ENCODE data around the gene MYOM1. TPM values are rescaled to one million over a fixed set of nuclear protein-coding genes. Genes with fewer than 3 reads are reported as not detected.
"Not testable (repeated sequence)": the region's sequence is repeated elsewhere in the genome, so short reads cannot be mapped to it uniquely, and the experiment has no call there.

MYOM1 gene
- total RNA-seq, 1 experiment from 2014 or later, result 0.37 TPM

- no peaks in the 10 kb centered on the region for H3K9me3 ChIP-seq (ENCODE audit: low read depth, low read length, poor library complexity, severe bottlenecking)
- no peaks in the 10 kb centered on the region for H3K36me3 ChIP-seq (ENCODE audit: insufficient read depth, low read length, poor library complexity, severe bottlenecking)
- intact Hi-C loops (cut with micrococcal nuclease; ENCODE audit: unreplicated experiment), result no loop called here
- no peak for DNase-seq (ENCODE audit: low spot score)
- H3K4me1 ChIP-seq (ENCODE audit: insufficient read depth, low read length, poor library complexity, severe bottlenecking), result no peaks in the 10 kb centered on the region
- POLR2A ChIA-PET (ENCODE audit: low non-redundant PET), result no interaction called here
- no TSS peak for BruUV-seq (replicated peaks)
- no peak overlapping the region for H3K27ac ChIP-seq (ENCODE audit: low read depth, low read length, poor library complexity, severe bottlenecking)
- H3K4me3 ChIP-seq (ENCODE audit: low read depth, low read length, poor library complexity, severe bottlenecking), result no peak overlapping the region
- H3K27me3 ChIP-seq (replicated peaks; ENCODE audit: insufficient read depth, low read depth, low read length, poor library complexity), result no peaks in the 10 kb centered on the region
- CTCF ChIA-PET, result no interaction called here
- TF ChIP-seq EZH2 (IDR thresholded peaks at IDR 0.05; ENCODE audit: borderline replicate concordance, low read depth, low read length, poor library complexity, severe bottlenecking), result no peak
- no peak for TF ChIP-seq CTCF (conservative IDR thresholded peaks at IDR 0.05; ENCODE audit: low read depth, low read length)
These were observed 184.1 kb downstream of the MYOM1 start for GRCh38 chr18:3035635-3036034.

DNA sequence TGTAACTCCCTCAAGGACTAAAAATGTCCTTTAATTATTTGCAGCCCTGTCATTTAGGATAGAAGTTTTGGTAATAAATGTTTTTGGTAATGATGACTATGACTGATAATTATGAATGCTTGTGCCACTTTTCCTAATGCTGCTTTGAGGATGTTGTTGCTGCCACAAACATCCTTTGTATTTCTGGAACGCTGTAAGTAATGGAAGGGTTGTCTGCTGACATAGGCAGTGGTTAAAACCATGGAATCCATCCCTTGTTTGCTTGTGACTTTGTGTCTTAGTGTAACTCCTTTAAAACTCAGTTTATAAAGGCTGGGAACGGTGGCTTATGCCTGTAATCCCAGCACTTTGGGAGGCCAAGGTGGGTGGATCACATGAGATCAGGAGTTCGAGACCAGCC, 187.0 kb downstream of the MYOM1 start:
- DNase-seq (ENCODE audit: low spot score), result no peak
- CTCF ChIA-PET, result no interaction called here
- Histone ChIP-seq H3K4me3 (ENCODE audit: low read depth, low read length, poor library complexity, severe bottlenecking) (no peak overlapping the region), H3K36me3 (ENCODE audit: insufficient read depth, low read length, poor library complexity, severe bottlenecking) (no peaks in the 10 kb centered on the region), H3K27me3 (replicated peaks; ENCODE audit: insufficient read depth, low read depth, low read length, poor library complexity) (no peaks in the 10 kb centered on the region), H3K27ac (ENCODE audit: low read depth, low read length, poor library complexity, severe bottlenecking) (no peak overlapping the region), H3K9me3 (ENCODE audit: low read depth, low read length, poor library complexity, severe bottlenecking) (no peaks in the 10 kb centered on the region), H3K4me1 (ENCODE audit: insufficient read depth, low read length, poor library complexity, severe bottlenecking) (no peaks in the 10 kb centered on the region)
- intact Hi-C loops (cut with micrococcal nuclease; ENCODE audit: unreplicated experiment), result no loop called here
- no TSS peak for BruUV-seq (replicated peaks)
- TF ChIP-seq EZH2 (IDR thresholded peaks at IDR 0.05; ENCODE audit: borderline replicate concordance, low read depth, low read length, poor library complexity, severe bottlenecking) (no peak), CTCF (conservative IDR thresholded peaks at IDR 0.05; ENCODE audit: low read depth, low read length) (no peak)
- POLR2A ChIA-PET (ENCODE audit: low non-redundant PET), result interaction anchor here (0.6 kb wide), 1 partner anchor 220 kb away, joined by 4 read pairs; no protein-coding TSS in a partner anchor

GRCh38 chr18:3029215-3029952, 190.4 kb downstream of the MYOM1 start:
- no peak overlapping the region for H3K4me3 ChIP-seq (ENCODE audit: low read depth, low read length, poor library complexity, severe bottlenecking)
- DNase-seq (ENCODE audit: low spot score), result no peak
- H3K36me3 ChIP-seq (ENCODE audit: insufficient read depth, low read length, poor library complexity, severe bottlenecking), result no peaks in the 10 kb centered on the region
- ChIA-PET POLR2A (ENCODE audit: low non-redundant PET) (no interaction called here), CTCF (no interaction called here)
- intact Hi-C loops (cut with micrococcal nuclease; ENCODE audit: unreplicated experiment), result no loop called here
- no peak overlapping the region for H3K27ac ChIP-seq (ENCODE audit: low read depth, low read length, poor library complexity, severe bottlenecking)
- H3K9me3 ChIP-seq (ENCODE audit: low read depth, low read length, poor library complexity, severe bottlenecking), result no peaks in the 10 kb centered on the region
- no peaks in the 10 kb centered on the region for H3K4me1 ChIP-seq (ENCODE audit: insufficient read depth, low read length, poor library complexity, severe bottlenecking)
- TF ChIP-seq CTCF (conservative IDR thresholded peaks at IDR 0.05; ENCODE audit: low read depth, low read length) (no peak), EZH2 (IDR thresholded peaks at IDR 0.05; ENCODE audit: borderline replicate concordance, low read depth, low read length, poor library complexity, severe bottlenecking) (no peak)
- no peaks in the 10 kb centered on the region for H3K27me3 ChIP-seq (replicated peaks; ENCODE audit: insufficient read depth, low read depth, low read length, poor library complexity)
- no TSS peak for BruUV-seq (replicated peaks)

- H3K27ac ChIP-seq (ENCODE audit: low read depth, low read length, poor library complexity, severe bottlenecking); CTCF ChIA-PET; H3K36me3 ChIP-seq (ENCODE audit: insufficient read depth, low read length, poor library complexity, severe bottlenecking); H3K27me3 ChIP-seq (replicated peaks; ENCODE audit: insufficient read depth, low read depth, low read length, poor library complexity); H3K4me1 ChIP-seq (ENCODE audit: insufficient read depth, low read length, poor library complexity, severe bottlenecking); DNase-seq (ENCODE audit: low spot score); intact Hi-C loops (cut with micrococcal nuclease; ENCODE audit: unreplicated experiment); BruUV-seq (replicated peaks); H3K4me3 ChIP-seq (ENCODE audit: low read depth, low read length, poor library complexity, severe bottlenecking); H3K9me3 ChIP-seq (ENCODE audit: low read depth, low read length, poor library complexity, severe bottlenecking): not testable (repeated sequence)
- POLR2A ChIA-PET (ENCODE audit: low non-redundant PET), result interaction anchor here (0.6 kb wide), 1 partner anchor 566 kb away, joined by 16 read pairs; no protein-coding TSS in a partner anchor
These were observed 191.7 kb downstream of the MYOM1 start for GRCh38 chr18:3028115-3028514.
